Right atrium auricular region (tissue), 2 donors: ENCODE measurements around the gene SRRM3. TPM values are rescaled to one million over a fixed set of nuclear protein-coding genes. Genes with fewer than 3 reads are reported as not detected.

Source experiments
- DNase-seq: peaks from one replicate; pipeline ENCODE4 v3.0.0-alpha.2; 2019; ENCODE audit warnings: low spot score
- H3K27ac ChIP-seq, 2 donors: fragments of 200-600 bp; sonication (generic); 1 replicate in 1 of 2; 2 replicates in 1 of 2; pipeline ENCODE4 v1.5.1; 2016 to 2019
- H3K27me3 ChIP-seq, 2 donors: fragments of 200-600 bp; sonication (generic); one replicate each; pipeline versions ENCODE4 v1.5.1 to v1.6.0; 2017 to 2019
- H3K36me3 ChIP-seq: fragments of 200-600 bp; sonication (generic); one replicate; pipeline ENCODE4 v1.5.1; 2016
- H3K4me1 ChIP-seq, 2 donors: fragments of 200-600 bp; sonication (generic); one replicate each; pipeline versions ENCODE4 v1.5.1 to v1.6.0; 2017 to 2019
- H3K4me3 ChIP-seq, 2 donors: fragments of 200-600 bp; sonication (generic); 1 replicate in 1 of 2; 2 replicates in 1 of 2; pipeline ENCODE4 v1.5.1; 2017 to 2019; ENCODE audit warnings: mild to moderate bottlenecking in 1 of 2, moderate library complexity in 1 of 2
- H3K9me3 ChIP-seq, 2 donors: fragments of 200-600 bp; sonication (generic); one replicate each; pipeline ENCODE4 v1.5.1; 2019
- CTCF ChIP-seq, 2 donors: fragments of 200-600 bp; sonication (generic); IDR thresholded peaks; one replicate each; pipeline ENCODE4 v1.5.1; 2019; ENCODE audit warnings: antibody characterized with exemption in 2 of 2
- total RNA-seq, 2 donors: library from RNA; depleted of rRNA; stranded (reverse); fragments of >200 nt; gene quantifications; one replicate each; pipeline ENCODE4 v1.1.0, GENCODE V29; 2016

SRRM3 gene
- total RNA-seq, 2 donors from 2014 or later, result 17.5 to 27.1 TPM

DNA sequence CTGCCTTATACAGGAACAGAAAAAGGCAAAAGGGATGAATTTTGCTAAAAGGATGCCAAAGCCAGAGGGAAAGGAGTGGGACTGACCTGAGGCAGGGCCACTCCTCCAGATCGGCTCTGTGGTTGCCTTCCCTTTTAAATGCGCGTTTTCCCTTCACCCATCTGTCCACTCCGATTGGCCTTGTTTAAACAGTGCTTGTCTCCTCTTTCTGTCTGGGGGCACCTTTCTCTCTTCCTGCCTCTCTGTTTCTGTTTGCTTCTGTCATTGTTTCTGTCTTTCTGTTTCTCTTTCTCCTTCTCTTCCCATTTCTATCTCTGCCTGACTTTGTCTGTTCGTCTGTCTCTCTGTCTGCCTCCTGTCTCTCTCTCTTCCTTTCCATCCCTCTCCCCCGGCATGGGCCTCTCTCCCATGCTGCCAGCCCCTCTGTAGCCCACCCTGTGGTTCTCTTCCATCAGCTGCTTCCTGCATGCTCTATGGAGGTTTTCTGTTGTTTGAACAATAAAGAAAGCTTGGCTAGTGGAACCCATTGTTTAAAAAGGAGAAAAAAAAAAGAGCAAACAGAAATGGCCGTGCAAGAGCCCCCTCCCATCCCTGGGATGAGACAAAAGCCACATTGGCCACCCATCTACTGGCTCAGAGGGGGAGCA is 71.3 kb downstream of the SRRM3 start:
- Histone ChIP-seq H3K36me3 (no peaks in the 10 kb centered on the region), H3K27ac (no peak overlapping the region), H3K4me1 (peaks cover 0 to under 1% of the 10 kb centered on the region in 2 donors), H3K9me3 (no peaks in the 10 kb centered on the region), H3K4me3 (no peak overlapping the region), H3K27me3 (peaks cover 0 to 3% of the 10 kb centered on the region in 2 donors)
- no peak for DNase-seq
- TF ChIP-seq CTCF (IDR thresholded peaks at IDR 0.05), result no peak

- no peak overlapping the region for H3K4me3 ChIP-seq
- no peak for TF ChIP-seq CTCF (IDR thresholded peaks at IDR 0.05)
- no peaks in the 10 kb centered on the region for H3K4me1 ChIP-seq
- no peak for DNase-seq
- H3K36me3 ChIP-seq, result no peaks in the 10 kb centered on the region
- no peak overlapping the region for H3K27ac ChIP-seq
- no peaks in the 10 kb centered on the region for H3K9me3 ChIP-seq
- peaks cover 0 to 2% of the 10 kb centered on the region in 2 donors for H3K27me3 ChIP-seq
Measured at GRCh38 chr7:76273503-76273902, 71.8 kb downstream of the SRRM3 start.

- no peak for TF ChIP-seq CTCF (IDR thresholded peaks at IDR 0.05)
- no peaks in the 10 kb centered on the region for H3K36me3 ChIP-seq
- no peak overlapping the region for H3K4me3 ChIP-seq
- no peaks in the 10 kb centered on the region for H3K9me3 ChIP-seq
- no peak for DNase-seq
- H3K27me3 ChIP-seq, result no peaks in the 10 kb centered on the region
- H3K27ac ChIP-seq, result no peak overlapping the region
- peaks cover 0 to 18% of the 10 kb centered on the region in 2 donors for H3K4me1 ChIP-seq
Measured at GRCh38 chr7:76278540-76278939, 76.8 kb downstream of the SRRM3 start.

GRCh38 chr7:76280408-76280807 is 78.7 kb downstream of the SRRM3 start:
- no peaks in the 10 kb centered on the region for H3K27me3 ChIP-seq
- TF ChIP-seq CTCF (IDR thresholded peaks at IDR 0.05), result no peak

DNA sequence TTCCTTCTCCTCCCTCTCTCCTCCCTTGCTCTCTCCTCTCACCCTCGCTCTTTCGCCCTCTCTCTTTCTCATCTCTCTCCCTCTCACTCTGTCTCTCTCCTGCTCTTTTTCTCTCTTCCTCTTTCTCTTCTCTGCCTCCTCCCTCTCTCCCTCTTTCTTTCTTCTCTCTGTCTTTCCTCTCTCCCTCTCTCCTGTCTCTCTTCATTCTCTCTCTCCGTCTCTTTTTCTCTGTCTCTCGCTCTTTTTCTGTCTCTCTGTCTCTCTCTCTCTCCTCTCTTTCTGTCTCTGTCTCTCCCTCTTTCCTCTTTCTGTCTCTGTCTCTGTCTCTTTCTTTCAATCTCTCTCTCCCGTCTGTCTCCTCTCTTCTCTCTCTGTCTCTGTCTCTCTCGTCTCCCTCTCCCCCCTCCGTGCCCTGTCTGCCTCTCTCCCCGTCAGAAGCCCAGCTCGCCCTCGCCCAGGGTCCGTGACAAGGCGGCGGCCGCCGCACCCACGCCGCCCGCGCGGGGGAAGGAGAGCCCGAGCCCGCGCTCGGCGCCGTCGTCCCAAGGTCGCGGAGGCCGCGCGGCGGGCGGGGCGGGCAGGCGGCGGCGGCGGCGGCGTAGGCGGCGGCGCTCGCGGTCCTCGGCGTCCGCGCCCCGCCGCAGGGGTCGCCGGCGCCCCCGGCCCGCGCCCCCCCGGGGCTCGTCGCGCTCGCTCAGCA is 79.5 kb downstream of the SRRM3 start:
- no peak overlapping the region for H3K27ac ChIP-seq
- H3K4me1 ChIP-seq, result peaks cover 0 to 18% of the 10 kb centered on the region in 2 donors
- H3K9me3 ChIP-seq, result no peaks in the 10 kb centered on the region
- DNase-seq, result no peak
- H3K4me3 ChIP-seq, result peak overlapping the region; percentile 53 to 62
- no peak for TF ChIP-seq CTCF (IDR thresholded peaks at IDR 0.05)
- H3K27me3 ChIP-seq, result no peaks in the 10 kb centered on the region
- H3K36me3 ChIP-seq, result no peaks in the 10 kb centered on the region

More at GRCh38 chr7:76280408-76280807, 78.7 kb downstream of the SRRM3 start:
- Histone ChIP-seq H3K27ac (no peak overlapping the region), H3K4me1 (peaks cover 0 to 18% of the 10 kb centered on the region in 2 donors), H3K4me3 (no peak overlapping the region), H3K9me3 (no peaks in the 10 kb centered on the region), H3K36me3 (no peaks in the 10 kb centered on the region)
- DNase-seq, result no peak
